COR-L47 (cell line): ENCODE measurements around the gene SLC9A3.

Experiments used
- DNase-seq: peaks from one replicate; lab custom pipeline; 2025; lab: John Stamatoyannopoulos, UW

SLC9A3 gene

DNA sequence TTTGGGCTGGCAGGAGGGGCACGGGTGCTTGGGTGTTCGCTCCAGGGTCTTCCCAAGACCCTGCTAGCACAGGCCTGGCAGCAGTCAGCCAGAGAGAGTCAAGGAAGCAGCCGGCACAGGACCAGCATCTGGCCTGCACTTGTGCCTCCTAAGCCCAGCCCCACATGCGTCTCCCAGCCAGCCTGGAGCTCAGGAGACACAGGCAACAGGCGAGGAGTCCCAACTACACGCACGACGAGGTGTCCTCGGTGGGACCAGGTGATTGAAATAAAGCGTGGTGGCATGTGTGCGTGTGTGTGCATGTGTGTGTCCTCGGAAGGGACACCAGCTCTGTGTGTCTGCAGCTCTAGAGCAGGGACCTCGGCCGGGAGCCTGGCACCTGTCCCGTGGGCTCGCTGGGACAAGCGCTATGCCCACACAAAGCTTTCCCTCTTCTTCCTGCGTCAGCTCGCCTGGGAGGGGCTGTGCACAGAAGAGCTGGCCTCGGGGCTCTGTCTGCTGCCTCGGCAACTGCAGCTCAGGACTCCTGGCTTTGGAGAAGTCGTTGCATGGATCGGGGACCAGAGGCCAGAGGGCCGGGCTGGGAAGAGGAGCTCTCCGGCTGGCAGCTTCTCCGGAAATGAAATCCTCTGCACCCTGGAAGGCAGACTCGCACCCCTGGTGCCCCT lies 14.7 kb upstream of the SLC9A3 start:
- DNase-seq = peak; percentile 37

DNA sequence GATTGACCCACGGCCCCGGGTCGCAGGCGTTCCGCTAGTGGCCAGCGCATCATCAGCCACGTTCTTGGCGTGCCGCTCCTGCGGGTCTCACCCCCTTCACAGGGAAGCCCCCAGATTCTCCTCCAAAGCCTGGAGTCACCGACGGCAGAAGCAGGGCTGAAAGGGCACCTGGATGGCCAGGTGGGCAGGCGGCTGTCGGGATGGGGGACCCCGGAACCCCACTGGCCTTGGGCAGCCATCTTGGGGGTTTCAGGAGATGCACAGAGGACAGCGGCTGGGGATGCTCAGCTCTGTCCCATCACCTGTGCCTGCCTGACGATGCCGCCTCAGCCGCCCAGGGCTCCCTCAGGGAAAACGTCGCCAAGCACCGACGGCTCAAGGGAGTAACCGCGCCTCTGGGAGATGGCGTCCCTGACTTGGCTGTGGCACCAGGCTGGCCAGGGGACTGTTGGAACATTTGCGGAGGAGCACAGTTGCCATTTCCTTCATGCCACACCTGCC lies 14.1 kb upstream of the SLC9A3 start:
- DNase-seq = no peak

DNA sequence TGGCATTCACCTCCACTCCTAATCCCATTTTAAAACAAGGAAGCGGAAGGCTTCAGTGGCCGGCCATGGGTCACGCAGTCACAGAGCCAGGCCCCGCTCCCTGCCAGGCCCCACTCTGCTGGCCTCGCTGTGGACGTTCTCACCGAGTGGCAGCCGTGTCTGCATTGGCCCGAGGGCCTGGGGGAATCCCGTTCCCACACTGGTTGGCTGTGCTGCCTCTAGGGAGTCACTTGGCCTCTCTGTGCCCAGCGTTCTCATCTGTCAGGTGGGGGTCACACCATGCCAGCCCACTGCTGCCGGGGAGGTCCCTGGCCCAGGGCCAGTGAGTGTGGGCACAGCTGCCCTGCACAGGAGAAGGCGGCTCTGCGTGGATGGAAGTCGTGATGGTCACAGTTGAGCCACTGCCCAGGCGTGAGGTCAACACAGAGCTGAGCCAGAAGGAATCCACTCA lies 13.4 kb upstream of the SLC9A3 start:
- no peak for DNase-seq

DNA sequence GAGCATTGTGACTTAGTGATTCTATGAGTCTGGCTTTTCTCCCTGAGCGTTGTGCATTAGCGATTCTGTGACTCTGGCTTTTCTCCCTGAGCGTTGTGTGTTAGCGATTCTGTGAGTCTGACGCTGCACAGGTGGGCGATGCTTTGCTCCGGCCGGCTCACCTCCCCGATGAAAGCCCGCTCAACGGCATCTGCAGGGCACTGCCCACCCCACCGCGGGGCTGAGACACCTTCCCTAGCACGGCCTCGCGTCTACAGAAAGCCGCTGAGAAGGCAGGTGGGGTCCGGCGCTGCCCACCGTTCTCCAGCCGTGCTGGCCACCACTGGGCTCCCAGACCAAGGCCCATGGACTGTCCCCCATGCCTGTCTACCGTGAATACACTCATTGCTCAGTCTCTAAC lies 12.8 kb upstream of the SLC9A3 start:
- no peak for DNase-seq

DNA sequence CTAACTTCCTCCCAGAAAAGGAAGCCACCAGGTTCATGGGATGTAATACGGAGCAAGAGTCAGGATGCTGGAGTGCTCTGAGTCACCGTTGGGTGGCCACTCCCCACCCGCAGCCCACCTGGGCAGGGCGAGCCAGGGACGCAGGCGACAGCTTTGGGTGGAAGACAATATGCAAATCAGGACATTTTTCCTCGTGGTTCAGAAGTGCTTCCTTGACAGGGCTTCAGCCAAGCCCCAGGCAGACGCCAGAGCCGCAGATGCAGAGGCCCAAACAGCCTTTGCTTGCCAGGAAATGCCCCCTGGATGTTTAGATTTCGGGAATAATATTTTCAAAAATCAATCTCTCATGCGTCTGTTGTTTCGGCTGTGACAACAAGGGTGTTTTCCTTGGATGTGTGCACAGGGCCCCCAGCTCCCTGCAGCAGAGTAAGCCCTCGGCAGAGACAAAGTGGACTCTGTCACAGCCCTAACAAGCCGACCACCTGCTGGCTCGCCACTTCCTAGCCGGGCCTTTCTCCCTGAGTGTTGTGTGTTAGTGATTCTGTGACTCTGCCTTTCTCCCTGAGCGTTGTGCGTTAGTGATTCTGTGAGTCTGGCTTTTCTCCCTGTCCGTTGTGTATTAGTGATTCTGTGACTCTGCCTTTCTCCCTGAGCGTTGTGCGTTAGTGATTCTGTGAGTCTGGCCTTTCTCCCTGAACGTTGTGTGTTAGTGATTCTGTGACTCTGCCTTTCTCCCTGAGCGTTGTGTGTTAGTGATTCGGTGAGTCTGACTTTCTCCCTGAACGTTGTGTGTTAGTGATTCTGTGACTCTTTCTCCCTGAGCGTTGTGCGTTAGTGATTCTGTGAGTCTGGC lies 11.8 kb upstream of the SLC9A3 start:
- DNase-seq = no peak

DNA sequence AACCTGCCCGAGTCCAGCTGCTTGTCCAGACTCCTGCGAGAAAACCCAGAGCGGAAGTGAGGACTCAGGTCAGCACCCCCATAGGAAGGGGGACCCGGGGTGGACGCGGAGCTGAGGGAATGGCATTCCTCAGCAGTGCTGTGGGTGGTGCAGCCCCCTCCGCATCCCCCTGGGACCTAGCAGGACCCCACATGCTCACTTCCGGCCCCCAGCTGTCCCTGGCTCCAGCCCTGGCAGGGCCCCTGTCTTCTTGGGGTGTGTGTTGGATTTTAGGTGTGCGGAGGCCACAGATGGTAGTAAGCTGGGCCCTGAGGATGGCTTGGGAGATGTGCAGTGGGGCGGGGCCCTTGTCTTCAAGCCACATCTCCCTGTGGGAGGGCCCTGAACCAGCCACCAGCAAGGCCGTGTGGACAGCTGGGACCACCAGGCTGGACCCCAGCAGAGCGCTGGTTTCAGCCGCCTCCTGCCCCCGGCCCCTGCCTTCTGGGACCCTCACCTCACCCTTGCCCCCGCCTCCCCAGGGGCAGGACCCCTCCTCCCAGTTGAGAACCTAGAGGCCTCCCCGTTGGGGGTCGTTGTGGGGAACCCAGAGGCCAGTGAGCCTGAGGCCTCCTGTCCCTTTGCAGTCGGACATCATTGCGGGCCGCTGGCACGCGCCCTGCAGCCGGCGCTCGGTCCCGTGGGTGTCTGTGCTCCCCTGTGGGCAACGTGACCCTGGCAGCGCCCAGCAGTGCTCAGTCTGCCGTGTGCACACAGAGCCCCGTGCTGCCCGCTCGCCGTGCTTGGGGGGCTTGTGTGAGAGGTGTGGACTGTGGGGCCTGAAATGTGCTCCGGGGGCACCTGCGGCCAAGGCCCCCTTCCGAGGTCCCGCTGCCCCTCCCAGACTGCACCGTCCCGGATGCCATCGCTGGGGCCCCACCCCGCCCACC lies 10.8 kb upstream of the SLC9A3 start:
- no peak for DNase-seq

DNA sequence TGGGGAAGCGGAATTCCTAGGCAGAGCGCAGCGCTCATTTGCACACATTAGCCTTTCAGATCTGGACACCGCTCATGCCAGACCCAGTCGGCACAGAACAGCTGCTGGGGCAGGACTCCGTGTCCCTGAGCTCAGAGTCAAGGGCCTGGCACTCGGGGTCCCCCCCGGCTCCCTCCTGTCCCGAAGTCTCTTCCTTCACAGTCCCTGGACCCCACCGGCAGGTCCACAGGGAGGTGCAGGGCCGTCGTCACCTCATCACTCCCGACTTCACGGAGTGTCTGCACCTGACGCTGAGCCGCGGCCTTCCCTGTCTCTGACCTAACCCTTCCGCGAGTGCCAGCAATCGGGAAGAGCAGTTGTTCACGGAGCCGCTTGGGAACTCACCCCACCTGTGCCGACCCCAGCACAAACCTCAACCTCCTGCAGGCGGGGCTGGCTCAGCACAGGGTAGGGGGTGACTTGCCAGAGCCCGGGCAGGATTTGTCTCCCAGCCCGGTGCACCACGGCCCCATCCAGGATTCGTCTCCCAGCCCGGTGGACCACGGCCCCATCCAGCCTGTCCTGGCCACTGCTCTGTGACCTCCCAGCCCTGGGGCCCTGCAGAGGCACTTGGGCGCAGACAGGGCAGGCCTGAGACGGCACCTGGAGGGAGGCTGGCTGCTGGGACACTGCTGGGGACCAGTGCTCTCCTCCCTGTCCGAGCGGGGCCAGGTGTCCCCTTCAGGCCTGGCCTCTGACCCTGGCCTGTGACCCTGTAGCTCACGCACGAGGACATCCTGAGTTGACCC lies 9.9 kb upstream of the SLC9A3 start:
- no peak for DNase-seq

DNA sequence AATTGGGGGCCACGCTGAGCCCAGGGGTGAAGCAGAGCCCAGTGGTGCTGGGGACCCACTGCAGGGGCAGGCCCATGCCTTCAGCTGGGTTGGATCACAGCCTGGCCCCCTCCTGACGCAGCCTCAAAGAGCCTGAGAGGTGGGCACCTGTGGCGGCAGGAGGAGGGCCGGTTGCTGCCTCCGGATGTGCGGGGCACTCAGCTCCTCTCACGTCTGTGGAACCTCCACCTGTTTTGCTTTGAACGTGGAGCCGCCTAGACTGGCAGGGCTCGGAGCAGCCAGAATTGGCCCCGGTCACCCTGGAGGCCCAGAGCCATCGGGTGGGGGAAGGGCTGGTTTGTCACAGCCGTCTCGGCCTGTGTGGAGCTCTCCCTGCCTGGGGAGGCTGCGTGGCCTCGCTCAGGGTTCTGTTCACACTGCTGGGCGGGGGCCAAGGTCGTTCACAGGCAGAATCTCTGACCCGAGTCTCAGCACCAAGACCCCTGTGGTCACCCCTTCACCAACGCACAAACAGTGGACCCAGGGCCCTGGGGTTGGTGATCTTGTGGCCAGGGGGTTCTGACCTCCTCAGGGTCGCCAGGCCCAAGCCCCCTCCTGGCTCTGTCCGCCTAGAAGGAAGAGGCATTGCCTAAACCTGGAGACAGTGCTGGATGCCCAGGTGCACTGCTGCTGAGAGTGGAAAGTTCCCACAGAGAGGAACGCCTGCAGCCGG lies 9.2 kb upstream of the SLC9A3 start:
- DNase-seq = no peak

DNA sequence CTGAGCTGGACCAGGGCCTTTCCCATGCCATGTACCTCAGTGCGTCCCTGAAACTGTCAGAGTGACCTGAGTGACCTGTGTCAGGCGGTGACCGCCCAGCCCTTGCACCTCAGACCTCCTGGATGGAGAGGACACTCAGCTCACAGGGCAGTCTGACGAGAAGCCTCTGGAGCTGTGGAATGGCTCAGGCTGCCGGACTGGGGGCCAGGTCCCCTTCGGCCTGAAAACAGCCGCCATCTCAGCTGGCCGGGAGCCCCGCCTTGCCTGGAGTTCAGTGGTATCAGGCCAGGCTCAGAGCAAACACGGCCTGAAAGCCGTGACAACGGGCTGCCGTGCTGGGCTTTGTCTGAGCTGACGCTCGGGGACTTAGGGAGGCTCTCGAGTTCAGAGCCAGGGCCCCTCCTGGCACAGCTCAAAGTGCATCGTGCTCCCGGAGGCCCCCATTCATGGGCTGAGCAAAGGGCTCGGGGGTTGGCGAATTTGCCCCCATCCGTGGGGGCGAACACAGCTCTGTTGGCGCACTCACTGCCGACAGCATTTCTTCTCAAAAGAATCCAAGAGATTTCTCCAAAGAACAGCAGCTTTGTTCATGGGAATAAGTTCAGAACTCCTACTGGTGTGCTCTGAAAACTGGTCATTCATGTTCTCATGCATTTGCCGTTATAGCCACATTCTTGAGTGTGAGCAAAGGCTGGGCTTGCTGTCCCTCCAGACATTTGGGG lies 8.4 kb upstream of the SLC9A3 start:
- no peak for DNase-seq

DNA sequence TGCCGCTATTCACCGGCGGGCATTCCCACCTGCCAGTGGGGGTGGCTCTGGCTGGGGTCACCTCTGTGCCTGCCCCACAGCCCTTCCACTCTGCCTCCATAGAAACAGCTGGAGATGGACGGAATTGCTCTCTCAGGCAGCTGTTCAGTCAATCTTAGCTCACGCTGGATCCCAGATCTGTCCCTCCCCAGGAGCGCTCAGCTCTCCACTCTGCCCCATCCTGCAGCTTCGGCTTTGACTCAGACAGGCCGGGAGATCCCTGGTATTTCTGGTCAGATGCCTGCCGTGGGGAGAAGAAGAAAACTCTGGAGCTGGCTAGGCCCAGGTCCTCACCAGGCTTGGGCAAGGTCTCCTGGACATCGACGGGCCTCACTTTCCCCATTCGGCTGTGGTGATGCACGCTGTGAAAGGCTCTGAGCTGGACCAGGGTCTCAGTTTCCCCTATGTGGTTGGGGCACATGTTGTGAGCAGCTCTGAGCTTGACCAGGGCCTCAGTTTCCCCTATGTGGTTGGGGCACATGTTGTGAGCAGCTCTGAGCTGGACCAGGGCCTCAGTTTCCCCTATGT lies 7.6 kb upstream of the SLC9A3 start:
- no peak for DNase-seq

DNA sequence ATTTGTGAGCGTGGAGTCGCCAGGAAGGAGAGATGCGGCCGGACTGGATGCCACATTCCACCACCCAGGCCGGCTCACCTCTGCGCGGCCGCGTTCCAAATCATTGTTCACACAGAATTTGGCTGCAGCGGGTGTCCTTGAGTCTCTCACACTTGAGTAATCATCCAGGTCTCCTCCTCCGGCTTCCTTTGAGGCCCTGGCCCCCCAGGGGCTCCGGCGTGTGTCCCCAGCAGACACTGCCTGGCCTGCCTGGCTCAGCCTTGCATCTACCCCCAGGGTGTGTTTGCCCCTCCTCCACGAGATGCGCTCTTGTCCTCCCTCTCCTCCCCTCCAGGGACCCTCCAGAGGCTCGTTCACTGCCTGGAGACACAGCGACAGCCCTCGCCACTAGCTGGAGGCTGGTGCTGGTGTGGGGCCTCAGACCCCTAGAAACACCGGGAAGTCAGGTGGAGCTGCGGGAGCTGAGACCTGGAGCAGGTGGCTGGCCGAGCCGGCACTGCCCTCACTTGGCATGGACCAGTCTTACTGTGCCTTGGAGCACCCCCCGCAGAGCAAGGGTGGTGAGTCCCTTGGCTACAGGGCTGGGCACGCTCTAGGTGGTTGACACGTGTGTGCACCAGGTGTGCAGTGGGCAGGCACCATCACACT lies 7.0 kb upstream of the SLC9A3 start:
- DNase-seq = peak; percentile 80

DNA sequence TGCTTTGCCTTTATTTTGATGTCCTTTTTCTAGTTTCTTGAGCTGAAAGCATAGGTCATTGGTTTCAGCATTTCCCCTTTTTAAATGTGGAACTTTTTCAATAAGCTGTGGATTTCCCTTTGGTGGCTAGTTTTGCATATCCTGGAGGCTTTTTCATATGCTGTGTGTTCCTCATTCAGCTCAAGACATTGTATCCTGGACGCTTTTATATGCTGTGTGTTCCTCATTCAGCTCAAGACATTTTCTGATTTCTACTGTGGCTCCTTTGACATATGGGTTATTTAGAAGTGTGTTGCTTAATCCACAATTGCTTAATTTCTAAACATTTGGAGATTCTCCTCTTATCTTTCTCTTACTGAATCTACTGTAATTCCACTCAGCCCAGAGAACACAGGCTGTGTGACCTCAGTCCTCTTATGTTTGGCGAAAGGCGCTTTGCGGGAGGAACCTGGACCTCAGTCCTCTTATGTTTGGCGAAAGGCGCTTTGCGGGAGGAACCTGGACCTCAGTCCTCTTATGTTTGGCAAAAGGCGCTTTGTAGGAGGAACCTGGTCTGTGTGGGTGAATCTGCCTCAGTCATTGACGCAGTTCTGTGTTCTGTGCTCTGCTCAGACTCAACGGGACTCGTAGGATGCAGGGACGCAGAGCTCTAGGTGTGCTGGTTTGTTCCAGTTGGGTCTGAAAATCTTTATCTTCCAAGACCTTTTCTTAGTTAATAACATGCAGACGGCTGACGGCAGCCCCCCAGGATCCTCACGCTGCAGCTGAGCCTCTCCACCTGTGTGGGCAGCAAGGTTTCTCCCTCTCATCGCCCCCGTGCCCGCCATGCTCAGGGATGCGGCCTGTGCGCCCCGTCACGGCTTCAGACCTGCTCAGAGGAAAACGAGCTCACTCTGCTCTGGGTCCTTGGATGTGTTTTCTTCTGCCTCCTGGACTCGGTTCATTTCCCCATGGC lies 6.0 kb upstream of the SLC9A3 start:
- DNase-seq = no peak

DNA sequence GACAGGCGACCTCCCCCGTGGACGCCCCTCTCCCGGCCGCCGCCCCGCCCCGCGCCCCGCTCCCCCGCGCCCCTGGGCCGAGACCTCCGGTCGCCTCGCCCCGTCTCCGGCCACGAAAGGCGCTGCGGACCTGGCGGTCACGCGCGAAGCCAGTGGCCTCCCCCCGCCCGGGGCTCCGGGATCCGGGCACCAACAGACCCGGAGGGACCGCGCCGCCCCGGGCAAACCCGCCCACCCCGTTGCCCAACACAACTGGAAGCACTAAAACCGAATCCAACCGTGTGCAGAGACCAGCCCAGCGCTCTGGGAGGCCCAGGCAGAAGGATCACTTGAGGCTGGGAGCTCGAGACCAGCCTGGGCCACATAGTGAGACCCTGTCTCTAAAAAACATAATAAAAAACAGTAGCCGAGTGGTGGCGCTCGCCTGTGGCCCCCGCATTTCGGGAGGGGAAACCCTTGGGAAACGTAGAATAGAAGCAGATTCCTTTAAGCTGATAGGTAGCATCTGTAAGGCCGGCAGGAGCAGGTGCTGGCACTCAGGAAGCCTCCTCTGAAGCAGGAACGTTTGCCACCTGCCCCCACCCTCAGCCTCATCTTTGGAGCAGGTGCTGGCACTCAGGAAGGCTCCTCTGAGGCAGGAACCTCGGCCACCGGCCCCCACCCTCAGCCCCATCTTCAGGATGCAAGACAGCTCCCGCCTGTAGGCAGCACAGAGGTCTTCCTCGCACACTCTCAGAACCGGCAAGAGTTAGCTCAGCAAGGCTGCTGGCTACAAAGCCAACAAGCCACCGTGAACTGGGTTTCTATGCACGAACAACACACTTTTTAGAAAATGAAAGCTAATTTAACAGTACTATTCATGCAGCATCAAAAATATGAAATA lies 4.6 kb upstream of the SLC9A3 start:
- DNase-seq = no peak

DNA sequence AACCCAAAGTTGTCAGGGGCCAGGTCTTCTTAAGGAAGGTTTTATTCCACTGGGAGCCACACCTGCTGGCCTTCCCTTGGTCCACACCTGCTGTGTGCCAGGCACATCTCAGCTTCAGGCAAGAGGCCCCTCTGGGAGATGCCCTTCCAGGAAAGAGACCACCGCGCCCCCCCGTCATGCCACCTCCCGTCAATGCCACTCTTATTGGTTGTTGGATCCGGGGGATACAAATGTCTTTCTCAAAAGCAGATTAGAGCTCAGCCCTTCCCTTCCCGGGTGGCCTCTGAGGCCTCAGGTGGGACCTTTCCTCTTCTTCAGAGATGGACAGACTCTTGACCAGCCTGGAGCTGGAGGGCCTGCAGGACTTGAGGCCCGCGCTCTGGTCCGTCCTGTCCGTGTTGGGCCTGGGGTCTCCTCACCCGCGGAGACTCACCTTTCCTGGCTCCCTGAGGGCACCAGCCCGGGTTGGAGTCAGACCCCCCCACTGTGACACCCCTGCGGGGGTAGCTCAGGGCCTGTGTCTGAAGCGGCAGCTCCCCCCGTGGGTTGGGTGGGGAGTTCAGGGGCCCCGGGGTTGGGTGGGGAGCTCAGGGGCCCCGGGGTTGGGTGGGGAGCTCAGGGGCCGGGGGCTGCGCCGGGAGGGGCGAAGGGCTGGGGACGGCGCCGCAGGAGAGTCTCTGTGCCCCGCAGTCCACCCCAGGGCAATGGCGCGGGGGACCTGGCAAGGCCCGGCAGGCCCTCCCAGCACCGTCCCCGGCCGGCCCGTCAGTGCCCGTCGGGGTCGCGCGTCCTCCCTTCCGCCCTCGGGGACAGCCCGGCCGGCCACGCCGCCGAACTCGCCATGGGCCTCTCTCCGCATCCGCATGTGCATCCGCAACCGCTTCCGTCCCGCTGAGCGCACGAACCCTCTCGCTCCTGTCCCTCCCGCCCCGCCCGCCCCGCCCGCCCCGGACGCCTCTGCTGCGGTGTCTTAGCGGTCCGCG lies 3.7 kb upstream of the SLC9A3 start:
- DNase-seq = no peak

DNA sequence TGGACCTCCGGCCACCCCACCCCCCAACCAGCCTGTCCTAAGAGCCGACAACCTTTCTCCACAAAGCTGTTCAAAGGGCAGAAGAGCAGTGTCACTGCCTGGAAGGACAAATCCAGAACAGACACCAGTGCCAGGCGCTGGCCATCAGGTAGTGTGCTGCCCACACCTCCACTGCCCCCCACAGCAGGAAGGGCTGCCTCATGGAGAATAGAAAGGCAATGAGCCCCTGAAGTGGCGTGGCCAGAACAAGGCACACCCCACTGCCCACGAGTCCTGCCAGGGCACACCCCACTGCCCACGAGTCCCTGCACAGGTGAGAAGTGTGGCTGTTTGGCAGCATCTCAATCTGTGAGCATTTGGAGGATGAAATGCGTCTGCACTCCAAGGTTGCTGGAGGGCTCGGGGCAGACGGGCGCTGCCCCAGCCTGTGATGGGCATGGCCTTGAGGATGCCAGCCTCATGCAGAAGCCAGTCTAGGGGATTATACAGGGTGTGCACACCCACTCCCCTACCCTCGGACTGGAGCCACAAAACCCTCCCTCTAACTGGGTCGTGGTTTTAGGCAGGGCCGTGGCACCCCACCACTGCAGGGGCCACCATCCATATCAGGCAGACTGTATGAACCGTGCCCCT lies 2.3 kb upstream of the SLC9A3 start:
- DNase-seq = no peak
